Peyer's patch (tissue), 4 donors: ENCODE results near the gene TSC22D3.

Source experiments
- CTCF ChIP-seq, 6 experiments: fragments of 450-650 bp in 4 of 6; fragments of 200-600 bp in 2 of 6; sonication (generic) in 1 of 6; IDR thresholded peaks; one replicate each; pipeline ENCODE4 v1.5.1; 2017 to 2019; ENCODE audit warnings: antibody characterized with exemption in 6 of 6, mild to moderate bottlenecking in 3 of 6, moderate library complexity in 1 of 6
- POLR2A ChIP-seq, 2 donors: fragments of 450-650 bp; IDR thresholded peaks; one replicate each; pipeline ENCODE4 v1.5.1; 2017; ENCODE audit warnings: antibody characterized with exemption in 2 of 2, mild to moderate bottlenecking in 2 of 2, moderate library complexity in 2 of 2

- TF ChIP-seq CTCF (IDR thresholded peaks at IDR 0.05) (no peak), POLR2A (IDR thresholded peaks at IDR 0.05) (no peak)
Observed at GRCh38 chrX:107711521-107712181, 63.9 kb downstream of the TSC22D3 start.
